ENCODE data around the gene HDLBP.
"Not testable (repeated sequence)": the region's sequence is repeated elsewhere in the genome, so short reads cannot be mapped to it uniquely, and the experiment has no call there.

HDLBP gene

DNA sequence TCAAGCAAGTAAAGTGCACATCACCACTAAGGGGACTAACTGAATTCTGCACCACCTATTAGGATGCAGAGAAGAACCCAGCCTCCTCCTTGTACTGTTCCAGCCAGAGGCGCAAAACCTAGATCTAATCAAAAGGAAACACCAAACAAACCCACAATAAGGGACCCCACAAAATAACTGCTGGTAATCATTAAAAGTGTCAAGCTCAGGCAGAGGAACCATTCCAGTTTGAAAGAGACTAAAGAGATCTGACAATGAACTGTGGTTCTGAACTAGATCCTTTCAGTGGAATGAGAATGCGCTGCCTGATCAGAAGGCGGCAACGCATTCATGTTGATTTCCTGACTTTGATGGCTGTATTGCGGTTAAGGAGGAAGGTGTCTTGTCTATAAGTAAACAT, 16.8 kb downstream of the HDLBP start:
- no peak overlapping the region for H3K27ac ChIP-seq
- TF ChIP-seq, protein P1, sequence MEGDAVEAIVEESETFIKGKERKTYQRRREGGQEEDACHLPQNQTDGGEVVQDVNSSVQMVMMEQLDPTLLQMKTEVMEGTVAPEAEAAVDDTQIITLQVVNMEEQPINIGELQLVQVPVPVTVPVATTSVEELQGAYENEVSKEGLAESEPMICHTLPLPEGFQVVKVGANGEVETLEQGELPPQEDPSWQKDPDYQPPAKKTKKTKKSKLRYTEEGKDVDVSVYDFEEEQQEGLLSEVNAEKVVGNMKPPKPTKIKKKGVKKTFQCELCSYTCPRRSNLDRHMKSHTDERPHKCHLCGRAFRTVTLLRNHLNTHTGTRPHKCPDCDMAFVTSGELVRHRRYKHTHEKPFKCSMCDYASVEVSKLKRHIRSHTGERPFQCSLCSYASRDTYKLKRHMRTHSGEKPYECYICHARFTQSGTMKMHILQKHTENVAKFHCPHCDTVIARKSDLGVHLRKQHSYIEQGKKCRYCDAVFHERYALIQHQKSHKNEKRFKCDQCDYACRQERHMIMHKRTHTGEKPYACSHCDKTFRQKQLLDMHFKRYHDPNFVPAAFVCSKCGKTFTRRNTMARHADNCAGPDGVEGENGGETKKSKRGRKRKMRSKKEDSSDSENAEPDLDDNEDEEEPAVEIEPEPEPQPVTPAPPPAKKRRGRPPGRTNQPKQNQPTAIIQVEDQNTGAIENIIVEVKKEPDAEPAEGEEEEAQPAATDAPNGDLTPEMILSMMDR (conservative IDR thresholded peaks at IDR 0.05): no peak
- no peak for TF ChIP-seq ZFX (IDR thresholded peaks at IDR 0.05)

DNA sequence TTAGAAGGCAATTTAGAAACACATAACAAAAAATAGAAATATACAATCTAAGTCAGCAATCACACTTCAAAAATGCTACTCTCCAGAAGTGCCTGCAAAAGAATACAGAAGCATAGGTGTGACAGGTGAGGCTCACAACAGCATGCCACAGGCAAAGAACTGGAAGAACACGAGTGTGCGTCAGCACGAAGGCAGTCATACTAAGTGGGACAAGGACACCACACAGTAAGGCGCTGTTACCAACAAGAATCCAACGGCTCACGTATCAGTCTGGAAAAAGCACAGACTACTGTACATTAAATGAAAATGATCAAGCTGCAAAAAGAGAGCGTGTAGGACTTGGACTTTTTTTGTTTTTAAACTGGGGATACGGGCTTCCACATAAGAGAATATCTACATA, 18.7 kb downstream of the HDLBP start:
- TF ChIP-seq ZFX (IDR thresholded peaks at IDR 0.05): no peak
- no peak overlapping the region for H3K27ac ChIP-seq

DNA sequence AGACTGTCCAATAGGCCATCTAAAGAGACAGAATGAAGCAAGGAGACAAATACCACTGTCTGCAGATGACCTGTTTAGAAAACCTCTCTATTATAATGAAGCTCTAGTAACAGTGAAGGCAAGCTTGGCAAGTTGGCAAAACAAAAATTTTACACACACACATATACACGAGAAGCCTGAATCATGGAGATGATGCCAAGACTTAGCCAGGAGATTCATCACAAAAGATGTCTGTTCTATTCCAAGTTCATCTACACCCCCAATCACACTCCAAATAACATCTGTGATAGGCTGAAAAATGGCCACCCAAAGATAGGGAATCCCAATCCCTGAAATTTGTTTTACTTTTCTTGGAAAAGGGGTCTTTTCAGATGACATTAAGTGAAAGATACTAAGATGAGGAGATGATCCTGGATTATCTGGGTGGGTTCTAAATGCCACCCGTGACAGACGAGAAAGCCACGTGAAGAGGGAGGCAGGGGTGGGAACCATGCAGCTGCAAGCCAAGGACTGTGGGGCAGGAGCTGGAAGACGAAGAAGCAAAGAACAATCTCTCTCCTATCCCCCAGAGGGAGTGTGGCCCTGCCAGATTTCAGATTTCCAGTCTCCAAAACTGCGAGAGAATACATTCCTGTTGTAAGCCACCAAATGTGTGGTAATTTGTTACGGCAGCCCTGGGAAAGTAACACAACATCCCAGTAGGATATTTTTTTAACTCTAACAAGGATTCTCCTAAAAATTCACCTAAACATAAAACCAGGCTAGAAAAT, 20.0 kb downstream of the HDLBP start:
- no peak overlapping the region for H3K27ac ChIP-seq
- TF ChIP-seq, protein P1 (conservative IDR thresholded peaks at IDR 0.05): no peak
- TF ChIP-seq ZFX (IDR thresholded peaks at IDR 0.05): no peak

DNA sequence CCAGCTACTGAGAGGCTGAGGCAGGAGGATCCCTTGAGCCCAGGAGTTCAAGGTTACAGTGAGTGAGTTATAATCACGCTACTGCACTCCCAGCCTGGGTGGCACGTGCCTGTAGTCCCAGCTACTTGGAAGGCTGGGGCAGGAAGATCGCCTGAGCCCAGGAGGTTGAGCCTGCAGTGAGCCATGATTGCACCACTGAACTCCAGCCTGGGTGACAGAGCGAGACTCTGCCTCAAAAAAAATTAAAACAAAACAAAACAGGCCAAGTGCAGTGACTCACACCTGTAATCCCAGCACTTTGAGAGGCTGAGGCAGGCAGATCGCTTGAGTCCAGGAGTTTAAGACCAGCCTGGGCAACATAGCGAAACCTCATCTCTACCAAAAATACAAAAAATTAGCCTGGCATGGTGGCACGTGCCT, 22.1 kb downstream of the HDLBP start:
- not testable (repeated sequence) for H3K27ac ChIP-seq

DNA sequence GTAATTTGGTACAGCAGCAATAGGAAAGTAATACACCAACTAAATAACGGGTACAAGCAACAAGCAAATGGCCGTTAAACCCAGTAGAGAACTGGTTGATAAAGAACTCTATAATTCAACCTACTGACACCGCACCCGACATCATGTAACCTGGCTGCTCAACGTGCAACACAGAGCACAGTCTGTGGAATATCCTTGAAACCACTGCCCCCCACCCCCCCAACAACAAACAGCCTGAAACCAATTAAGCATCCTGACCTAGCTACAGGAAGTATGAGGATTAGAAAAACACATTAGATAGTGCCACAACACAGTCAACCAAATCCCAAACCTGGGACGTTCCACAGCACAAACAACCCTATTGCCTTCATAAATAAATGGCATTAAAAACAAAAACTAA, 23.5 kb downstream of the HDLBP start:
- TF ChIP-seq, protein P1 (conservative IDR thresholded peaks at IDR 0.05): no peak
- no peak for TF ChIP-seq ZFX (IDR thresholded peaks at IDR 0.05)

DNA sequence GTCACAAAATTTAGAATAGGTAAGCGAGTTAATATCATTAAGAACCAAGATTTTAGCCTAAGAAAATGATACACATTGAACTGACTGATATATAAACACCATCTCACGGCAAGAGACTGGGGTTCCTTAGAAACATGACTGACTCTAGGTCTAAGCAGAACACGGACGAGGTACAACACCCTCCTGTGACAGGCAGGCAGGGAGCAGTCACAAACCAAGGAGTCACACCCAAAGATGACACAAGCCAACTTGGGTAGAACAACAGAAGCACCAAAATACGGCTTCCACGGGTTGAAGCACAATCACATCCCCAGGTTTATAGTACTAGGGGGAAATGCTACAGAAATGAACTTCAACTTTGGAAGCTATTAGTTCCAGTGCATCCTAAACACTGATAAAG, 24.3 kb downstream of the HDLBP start:
- H3K27ac ChIP-seq: no peak overlapping the region
- TF ChIP-seq, protein P1 (conservative IDR thresholded peaks at IDR 0.05): no peak
- TF ChIP-seq ZFX (IDR thresholded peaks at IDR 0.05): no peak

More for the DNA sequence above, 23.5 kb downstream of the HDLBP start:
- H3K27ac ChIP-seq: no peak overlapping the region

DNA sequence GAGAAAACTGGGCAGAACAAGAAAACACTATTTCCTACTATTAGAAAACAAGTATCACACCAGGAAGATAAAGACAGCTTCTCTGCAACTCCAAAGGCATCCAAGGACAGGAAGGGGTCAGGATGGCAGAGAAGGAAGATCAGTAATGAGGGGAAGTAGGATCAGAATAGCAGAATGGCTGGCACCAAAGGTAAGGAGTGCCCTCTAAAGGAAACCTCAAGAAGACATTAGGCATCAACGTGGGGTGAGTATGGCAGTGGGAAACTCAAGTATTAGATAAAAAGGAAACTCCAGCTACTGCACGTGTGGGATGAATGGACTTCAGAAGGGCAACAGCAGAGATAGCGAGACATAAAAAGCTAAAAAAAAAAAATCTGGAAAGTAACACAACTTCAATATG, 25.9 kb downstream of the HDLBP start:
- TF ChIP-seq ZFX (IDR thresholded peaks at IDR 0.05): no peak
- TF ChIP-seq, protein P1 (conservative IDR thresholded peaks at IDR 0.05): peak; percentile 3; the same call in 1 of the 2 replicates
- H3K27ac ChIP-seq: no peak overlapping the region; the same call in 1 of the 2 replicates

DNA sequence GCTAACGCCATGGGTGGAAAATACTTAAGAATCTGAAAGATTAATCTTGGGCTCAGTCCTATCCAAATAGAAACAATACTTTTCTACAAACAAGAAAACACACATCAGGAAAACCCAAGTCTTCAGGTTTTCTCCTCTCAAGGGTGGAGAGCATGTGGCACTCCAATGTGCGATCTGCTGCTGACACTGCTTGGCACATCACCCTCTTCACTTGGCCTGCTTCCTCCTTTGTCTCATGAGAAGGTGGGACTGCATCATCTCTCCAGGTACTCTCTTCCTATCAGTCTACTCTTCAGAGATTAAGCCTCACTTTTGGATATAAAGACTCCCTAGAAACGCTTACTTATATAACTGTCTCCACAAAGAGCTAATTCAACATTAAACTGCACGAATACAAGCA, 26.4 kb downstream of the HDLBP start:
- no peak overlapping the region for H3K27ac ChIP-seq
- TF ChIP-seq, protein P1 (conservative IDR thresholded peaks at IDR 0.05): no peak
- no peak for TF ChIP-seq ZFX (IDR thresholded peaks at IDR 0.05)

Data from C4-2B (cell line).